Pons (tissue), 1 donor: Measurements from ENCODE around the gene HPSE2.
"Not testable (repeated sequence)": the region's sequence is repeated elsewhere in the genome, so short reads cannot be mapped to it uniquely, and the experiment has no call there.

Source experiments
- DNase-seq: peaks from one replicate; pipeline ENCODE4 v3.0.0-alpha.2; 2016; ENCODE audit warnings: low spot score

HPSE2 gene

DNA sequence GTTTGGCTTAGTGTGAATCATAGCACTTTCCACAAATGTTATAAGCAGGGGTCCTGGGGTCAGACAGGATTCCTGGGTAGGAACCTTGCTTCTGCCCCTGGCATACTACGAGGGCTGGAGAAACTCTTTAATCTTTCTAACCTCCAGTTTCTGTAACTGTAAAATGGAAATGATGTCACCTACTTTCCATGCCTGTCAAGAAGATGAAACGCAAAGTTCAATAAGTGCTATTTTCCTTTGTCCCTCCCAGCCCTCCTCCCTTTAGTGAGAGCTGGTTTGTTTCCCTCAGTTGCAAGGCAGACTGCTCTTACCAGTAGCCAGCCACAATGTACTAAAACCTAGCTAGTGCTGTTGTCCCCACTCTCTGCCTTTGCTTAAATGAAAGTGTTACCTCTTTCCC lies 671.8 kb downstream of the HPSE2 start:
- DNase-seq: no peak

- no peak for DNase-seq
Measured at GRCh38 chr10:98560565-98560964, 675.1 kb downstream of the HPSE2 start.

- no peak for DNase-seq
Measured at GRCh38 chr10:98556061-98556460, 679.6 kb downstream of the HPSE2 start.

DNA sequence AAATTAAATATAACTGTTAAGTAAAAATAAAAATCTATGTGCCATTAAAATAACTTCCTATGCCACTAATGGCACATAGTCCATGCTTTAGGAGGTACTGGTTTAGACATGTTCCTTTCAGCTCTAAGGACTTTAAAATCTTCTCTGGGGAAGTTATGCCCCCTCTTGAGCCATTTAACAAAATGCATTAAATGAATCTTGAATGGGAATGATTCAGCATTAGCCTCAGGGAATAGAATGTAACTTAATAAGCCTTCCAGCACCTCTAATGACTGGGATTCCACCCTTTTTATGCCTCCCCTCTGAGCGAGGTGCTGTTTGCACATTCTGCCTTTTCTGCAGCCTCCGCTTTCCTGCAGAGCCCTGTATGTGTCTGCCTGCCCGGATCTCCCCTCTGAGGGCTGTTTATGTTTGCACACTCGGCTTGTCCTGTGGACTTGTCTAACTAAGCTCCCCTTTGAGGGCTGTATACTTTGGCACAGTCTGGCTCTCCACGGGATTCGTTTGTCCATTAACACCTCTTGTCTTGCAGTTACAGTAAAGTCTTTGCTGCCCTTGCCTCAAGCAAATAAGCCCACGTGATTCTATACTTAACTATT lies 680.5 kb downstream of the HPSE2 start:
- no peak for DNase-seq

DNA sequence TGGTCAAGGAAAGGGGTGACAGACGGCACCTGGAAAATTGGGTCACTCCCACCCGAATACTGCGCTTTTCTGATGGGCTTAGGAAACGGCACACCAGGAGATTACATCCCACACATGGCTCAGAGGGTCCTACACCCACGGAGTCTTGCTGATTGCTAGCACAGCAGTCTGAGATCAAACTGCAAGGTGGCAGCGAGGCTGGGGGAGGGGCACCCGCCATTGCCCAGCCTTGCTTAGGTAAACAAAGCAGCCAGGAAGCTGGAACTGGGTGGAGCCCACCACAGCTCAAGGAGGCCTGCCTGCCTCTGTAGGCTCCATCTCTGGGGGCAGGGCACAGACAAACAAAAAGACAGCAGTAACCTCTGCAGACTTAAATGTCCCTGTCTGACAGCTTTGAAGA lies 694.1 kb downstream of the HPSE2 start:
- not testable (repeated sequence) for DNase-seq

DNA sequence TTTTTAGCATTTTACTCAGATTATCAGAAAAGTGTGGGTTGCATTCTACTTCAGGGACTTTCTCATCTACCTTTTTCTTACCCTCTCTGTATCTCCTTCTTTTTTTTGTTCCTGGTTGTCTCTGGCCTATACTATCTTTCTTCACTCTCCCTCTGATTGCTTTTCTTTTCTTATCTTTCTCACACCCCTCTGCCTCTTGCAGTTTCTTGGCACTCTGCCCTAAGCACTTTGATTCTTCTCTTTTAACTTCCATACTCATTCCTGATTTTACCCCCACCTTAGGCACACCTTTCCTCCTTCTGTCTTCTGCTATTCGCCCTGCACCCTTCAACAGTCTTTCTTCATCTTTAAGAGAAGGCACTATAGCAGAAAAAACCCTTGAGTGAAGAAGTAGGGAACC lies 696.1 kb downstream of the HPSE2 start:
- no peak for DNase-seq

DNA sequence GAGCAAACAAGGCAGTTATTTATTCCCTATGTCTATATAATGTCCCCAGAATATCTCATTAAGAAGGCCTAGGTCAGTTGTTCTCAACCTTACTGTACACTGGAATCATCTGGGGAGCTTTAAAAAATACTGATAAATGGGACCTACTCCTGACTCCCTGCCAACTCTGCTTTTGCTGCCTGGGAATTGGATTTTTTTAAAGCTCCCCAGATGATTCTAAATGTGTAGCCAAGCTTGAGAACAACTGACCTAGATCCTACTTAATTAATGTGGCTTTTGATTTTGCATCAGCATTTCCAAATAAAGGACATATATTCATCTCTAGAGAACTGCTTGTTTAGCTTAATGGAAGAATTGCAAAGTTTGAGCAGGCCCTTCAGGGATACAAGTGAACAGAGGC lies 697.2 kb downstream of the HPSE2 start:
- DNase-seq: no peak

- no peak for DNase-seq
Measured at GRCh38 chr10:98536551-98536950, 699.1 kb downstream of the HPSE2 start.

DNA sequence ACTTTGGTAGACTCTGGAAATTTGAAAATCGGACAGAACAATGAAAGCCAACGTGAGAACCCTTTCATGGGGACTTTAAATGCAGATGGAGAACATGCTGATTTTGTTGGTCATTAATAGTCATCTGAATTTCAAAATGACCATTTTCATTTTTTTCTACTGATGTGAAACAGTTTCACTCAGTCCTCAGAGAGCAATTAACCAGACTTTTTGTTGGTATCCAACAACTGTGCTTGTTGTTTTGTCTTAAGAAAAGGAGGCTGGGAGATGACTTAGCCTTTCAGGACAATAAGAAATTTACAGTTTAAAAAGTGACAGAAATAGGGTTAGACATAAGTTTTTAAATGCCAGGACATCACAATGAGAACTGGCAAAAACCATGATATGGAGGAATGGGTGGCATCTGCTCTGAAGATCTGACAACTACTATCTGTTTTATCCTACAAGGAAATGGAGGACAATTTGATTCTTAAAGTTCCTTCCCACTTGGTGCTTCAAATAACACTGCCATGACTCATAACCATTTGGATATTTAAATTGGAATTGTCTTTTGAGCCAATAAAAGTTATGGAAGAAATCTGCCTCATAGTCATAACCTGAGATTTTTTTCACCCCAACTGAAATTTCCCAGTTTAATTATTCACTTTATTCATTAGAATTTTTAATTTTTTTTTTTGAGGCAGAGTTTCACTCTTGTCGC lies 701.8 kb downstream of the HPSE2 start:
- no peak for DNase-seq

DNA sequence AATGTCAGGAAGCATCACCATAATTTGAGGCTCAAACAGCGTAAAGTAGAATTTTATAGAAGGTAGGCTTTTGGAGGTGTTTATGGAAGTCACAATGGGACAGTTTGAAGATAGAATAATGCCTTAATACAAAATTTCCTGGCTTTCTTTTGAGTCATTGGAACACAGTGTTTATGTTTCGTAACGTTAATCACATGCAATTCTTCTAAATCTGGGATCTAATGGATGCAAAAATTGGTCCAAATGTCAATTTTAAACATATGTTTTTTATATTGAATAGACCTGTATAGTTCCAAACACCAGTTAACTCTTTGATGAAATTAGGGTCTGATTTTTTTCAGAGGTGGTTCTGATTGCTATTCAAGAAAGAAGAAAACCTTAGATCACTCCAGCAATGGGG lies 702.4 kb downstream of the HPSE2 start:
- DNase-seq: no peak

GRCh38 chr10:98528805-98529183 lies 706.9 kb downstream of the HPSE2 start:
- no peak for DNase-seq

DNA sequence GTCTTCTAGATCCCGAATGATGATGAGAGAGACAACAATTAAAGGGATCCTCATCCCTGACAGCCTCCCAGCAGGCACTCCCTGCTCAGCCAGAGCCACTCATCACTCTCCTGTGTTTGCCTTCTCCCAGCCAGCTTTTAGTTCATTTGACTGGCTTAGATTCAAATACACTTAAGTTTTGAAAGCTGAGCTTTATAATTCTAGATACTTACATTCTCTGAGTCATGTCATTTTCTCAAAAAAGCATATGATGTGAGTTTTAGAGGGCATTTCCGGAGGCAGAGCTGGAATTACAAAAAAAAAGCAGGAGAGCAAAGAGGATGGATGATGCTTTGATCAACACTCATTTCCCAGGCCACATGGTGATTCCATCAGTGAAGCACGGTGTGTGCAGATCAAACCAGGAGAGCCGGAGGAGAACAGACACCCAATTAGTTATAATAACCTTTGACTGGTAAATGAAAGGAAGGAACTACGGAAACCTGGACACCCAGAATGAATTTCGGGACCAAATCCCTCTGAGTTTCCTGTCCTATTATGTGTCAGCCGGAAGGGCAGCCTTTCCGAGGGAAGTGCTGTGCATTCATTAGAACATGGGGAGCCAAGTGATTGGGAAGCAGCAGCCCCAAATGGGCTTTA lies 707.4 kb downstream of the HPSE2 start:
- no peak for DNase-seq

DNA sequence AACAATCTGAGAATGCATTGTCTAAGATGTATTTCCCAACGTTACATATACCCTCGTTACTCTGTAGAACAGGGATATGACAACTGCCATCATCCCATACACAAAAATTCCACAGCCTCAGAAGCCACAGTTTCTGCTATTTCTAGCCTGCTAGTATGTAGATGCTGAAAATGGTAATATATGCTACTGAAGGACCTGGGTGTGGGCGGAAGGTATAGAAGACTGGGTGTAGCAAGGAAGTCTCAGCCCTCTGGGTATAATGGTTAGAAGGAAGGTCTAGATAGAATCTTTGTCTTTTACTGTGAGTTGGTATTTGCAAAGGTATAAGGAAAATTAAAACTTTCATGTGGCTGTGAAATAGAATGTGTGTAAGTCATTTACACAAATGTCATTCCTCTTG lies 709.7 kb downstream of the HPSE2 start:
- no peak for DNase-seq

GRCh38 chr10:98524124-98524523 lies 711.5 kb downstream of the HPSE2 start:
- no peak for DNase-seq

DNA sequence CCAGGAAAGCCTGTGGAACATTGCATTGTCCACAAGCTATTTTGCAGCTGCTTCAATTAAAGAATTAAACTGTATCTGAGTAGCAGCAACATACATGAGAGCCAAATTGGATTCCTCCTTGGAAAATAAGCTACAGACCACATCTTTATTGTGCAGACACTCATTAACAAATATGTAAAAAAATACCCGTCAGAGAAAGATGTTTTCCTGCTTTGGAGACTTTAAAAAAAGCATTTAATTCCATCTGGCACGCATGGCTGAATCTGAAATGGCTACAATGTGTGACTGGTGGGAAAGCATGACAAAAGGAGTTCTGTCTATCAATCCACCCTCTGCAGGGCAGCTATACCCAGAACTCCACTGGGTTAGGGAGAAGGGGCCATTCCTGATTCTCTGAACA lies 715.8 kb downstream of the HPSE2 start:
- no peak for DNase-seq

- no peak for DNase-seq
Measured at GRCh38 chr10:98517672-98518071, 718.0 kb downstream of the HPSE2 start.

DNA sequence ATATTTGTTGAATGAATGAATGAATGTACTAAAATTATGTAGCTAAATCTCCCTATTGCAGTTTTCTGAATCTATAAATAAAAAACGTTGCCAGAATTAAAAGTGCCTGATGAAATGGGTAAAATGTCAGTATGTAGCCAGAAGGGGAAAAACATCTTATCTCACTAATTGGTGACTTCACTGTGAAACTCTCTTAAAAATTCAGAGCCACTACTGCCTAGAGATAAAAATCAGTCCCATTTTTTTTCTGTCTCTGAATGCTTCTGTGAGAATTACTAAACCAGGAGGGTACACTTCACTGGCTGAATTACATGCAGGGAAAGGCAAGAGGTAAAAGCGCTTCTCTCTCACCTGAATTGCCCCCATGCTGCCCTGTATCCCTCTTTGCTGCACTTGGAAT lies 719.3 kb downstream of the HPSE2 start:
- DNase-seq: no peak

- no peak for DNase-seq
Measured at GRCh38 chr10:98513704-98514103, 721.9 kb downstream of the HPSE2 start.

DNA sequence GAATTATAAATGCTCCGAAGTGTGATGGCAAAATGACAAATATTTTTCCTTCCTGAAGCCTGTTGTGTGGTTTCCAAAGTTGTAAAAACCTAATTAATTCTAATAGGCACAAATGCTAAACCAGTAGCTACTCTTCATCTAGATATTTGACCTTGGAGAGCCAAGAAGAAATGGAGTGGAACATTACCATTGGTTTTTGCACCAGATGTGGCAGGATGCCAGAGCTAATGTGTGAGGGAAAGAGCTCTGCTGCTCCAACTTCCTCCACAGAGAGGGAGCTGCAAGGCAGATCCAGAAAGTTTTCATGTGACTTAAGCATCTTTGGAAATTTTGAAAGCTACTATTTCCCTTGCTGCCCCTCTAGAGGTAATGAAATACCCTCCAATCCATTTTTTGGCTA lies 723.8 kb downstream of the HPSE2 start:
- no peak for DNase-seq

GRCh38 chr10:98510412-98510995 lies 725.1 kb downstream of the HPSE2 start:
- DNase-seq: no peak

DNA sequence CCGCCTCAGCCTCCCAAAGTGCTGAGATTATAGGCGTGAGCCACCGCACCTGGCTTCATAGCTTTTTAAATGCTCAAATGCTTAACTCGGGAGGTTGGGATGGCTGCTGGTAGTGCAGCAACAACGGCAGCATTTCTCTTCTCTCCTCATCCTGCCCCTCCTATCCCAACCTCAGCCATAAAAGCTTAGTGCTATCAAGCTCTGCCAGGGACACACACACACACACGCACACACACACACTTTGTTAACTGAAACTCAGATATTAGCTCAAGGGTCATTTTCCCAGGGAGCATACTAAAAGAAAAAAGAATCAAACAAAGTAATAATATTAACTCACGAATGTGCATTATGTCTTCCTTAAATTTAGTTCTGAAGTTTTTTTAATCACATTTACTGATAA lies 725.9 kb downstream of the HPSE2 start:
- no peak for DNase-seq

DNA sequence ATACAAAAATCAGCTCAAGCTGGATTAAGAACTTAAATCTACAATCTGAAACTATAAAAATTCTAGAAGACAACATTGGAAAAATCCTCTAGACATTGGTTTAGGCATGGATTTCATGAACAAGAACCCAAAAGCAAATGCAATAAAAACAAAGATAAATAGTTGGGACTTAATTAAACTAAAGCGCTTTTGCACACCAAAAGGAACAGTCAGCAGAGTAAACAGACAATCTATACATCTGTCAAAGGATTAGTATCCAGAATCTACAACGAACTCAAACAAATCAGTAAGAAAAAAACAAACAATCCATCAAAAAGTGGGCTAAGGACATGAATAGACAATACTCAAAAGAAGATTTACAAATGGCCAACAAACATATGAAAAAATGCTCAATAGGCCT lies 733.1 kb downstream of the HPSE2 start:
- DNase-seq: not testable (repeated sequence)

DNA sequence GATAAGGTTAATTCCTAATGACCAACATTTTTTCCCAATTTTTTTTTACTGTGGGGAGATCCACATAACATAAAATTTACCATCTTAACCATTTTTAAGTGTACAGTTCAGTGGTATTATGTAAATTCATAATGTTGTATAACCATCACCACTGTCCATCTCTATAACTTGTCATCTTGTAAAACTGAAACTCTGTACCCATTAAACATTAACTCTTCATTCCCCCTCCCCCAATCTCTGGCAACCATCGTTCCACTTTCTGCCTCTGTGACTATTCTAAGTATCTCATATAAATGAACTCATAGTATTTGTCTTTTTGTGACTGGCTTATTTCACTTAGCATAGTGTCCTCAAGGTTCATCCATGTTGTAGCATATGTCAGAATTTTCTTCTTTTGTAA lies 742.9 kb downstream of the HPSE2 start:
- no peak for DNase-seq
